Activated CD4-positive, alpha-beta T cell treated with anti-CD3 and anti-CD28 coated beads, Interleukin-2, amount 50 U/mL, for 48 hours (primary cell): ENCODE measurements around the gene KRTAP10-3.
"Not testable (repeated sequence)": the region's sequence is repeated elsewhere in the genome, so short reads cannot be mapped to it uniquely, and the experiment has no call there.

ENCODE experiments used
- DNase-seq, 2 experiments: peaks; one replicate each; pipeline ENCODE4 v3.0.0-alpha.2; 2020

Gene KRTAP10-3, protein sequence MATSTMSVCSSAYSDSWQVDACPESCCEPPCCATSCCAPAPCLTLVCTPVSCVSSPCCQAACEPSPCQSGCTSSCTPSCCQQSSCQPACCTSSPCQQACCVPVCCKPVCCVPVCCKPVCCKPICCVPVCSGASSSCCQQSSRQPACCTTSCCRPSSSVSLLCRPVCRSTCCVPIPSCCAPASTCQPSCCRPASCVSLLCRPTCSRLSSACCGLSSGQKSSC

DNA sequence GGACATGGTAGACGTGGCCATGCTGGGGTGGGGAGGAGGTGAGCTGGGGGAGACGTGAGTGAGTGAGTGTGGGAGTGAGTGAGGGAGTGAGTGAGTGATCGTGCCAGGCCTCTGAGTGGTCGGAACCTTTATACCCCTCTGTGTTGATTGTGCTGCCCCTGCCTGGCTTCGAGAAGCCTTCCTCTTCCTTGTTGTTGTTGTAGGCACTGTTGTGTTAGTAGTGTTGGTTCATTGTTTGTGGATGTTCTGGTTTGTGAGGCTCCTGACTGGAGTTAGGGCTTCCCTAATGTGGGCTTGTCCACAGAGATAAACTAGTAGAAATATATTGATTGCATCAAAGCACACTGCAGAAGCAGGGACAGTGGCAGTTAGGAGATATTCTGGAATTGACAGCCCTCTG is at the start of gene KRTAP10-3:
TSS of gene KRTAP10-3 (minus strand) at position 101 of the 400 bp plus-strand sequence. CDS start at position 21, 80 bp downstream.
- no peak for DNase-seq

DNA sequence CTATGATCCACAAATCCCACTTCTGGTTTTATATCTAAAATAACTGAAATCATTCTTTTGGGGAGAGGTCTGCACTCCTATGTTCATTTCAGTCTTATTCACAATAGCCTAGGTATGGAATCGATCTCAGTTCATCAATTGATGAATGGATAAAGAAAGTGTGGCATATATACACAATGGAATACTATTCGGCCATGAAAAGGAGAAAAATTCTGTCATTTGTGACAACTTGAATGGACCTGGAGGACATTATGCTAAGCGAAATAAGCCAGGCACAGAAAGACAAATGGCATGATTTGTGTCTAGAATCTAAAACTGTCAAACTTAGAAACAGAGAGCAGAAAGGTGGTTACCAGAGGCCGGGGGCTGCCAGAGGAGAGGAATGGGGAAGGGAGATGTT is 47.9 kb upstream of the KRTAP10-3 start:
- DNase-seq = no peak

DNA sequence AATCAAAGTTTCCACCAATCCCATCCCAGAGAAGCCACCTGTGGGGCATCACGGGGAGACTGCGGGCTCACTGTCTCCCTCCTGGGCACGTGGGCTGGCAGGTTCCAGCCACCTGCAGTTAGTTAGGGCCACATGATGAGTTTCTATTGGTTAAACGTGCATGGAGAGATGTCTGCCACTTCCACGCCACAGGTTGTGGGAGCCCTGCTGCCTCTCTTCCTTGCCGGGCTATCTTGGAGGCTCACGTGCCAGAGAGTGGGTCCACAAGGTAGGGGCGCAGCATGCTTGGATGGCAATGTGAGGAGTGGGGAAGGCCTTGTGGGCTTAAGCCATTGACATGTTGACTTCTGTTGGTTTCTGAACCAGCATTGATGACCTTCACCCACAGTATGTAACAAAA is 45.3 kb upstream of the KRTAP10-3 start:
- DNase-seq = no peak

DNA sequence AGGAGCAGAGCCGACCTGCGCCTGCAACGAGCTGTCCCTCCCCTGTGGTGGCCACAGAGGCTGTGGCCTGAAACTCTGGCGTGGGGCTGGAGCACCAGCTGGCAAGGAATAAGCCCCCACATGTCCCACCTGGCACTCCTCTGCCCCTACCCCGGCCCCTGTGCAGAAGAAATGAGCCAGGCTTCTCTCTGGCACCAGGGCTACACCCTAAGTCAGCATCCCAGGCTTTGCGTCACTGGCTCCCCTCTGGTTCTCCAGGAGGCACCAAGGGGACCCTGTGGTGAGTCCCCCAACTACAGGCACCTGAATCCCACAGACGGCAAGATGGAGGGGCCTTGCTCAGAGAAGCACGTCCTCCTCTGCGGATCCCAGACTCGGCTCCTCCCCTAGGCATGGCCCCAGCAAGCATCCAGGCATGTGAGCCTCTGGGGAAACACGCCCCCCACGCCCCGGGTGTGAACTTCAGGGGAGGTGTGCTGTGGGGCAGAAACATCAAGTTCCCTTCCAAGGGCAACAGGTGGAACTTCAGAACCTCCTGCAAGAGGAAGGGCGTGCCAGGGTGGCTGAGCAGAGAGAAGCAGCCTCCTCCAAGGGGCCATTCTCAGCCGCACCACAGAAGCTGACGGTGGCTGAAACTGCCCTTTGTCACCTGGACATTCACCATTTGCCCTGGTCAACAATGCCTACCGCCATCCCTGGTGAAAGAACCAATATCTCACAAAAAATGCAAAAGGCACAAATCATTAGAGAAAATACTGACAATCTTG is 44.7 kb upstream of the KRTAP10-3 start:
- DNase-seq = no peak

DNA sequence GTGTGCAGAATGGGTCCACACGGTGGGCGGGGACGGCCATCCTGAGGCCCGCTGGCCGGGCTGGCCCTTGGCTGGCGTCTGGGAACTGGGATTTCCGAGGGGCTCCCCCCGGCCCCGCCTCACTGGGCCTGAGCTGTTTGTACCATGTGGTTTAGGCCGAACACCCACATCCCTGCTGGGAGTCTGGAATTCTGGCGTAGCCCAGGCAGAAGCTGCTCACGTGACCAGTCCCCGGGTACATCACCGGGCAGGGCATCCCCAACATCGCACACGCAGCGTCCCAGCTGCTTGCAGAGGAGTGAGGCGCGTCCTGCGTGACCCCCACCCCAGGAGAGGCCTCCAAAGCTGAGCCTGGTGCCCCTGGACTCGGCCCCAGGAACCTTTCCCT is 43.9 kb upstream of the KRTAP10-3 start:
- DNase-seq = no peak

DNA sequence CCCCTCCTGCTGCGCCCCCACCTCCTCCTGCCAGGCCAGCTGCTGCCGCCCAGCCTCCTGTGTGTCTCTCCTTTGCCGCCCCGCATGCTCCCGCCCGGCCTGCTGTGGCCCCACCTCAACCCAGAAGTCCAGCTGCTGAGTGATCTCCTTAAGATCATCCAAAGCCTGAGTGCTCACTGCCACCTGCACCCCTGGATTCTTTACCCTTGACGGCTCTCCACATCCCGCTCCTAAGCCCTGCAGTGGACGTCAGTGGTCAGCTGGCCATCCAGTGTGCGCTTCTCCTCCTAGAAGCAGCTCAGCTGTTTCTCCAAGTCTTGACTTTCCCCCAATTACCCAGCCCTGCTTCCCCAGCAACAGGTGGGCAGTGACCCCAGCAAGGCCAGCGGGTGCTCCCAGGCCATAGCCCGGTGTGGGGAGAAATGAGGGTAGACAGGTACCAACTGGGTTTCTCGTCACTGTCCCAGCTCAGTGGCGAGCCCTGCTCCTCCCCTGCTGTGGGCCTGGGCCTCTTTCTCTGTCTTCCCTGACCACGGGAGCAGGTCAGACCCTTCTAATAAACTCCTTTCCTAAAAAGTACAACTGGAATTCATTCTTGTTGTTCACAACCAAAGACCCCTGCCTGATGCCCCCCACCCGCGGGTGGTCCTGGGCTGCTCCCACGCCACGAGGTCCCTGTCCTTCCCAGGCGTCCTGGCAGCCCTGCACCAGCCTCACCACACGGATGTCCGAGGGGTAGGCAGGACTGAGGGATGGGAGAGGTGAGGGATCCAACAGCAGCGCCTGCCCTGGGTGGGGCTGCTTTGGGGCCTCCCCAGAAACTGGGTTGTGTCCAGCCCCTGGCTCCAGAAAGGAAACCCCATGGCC is 43.2 kb upstream of the KRTAP10-3 start:
- DNase-seq = no peak

DNA sequence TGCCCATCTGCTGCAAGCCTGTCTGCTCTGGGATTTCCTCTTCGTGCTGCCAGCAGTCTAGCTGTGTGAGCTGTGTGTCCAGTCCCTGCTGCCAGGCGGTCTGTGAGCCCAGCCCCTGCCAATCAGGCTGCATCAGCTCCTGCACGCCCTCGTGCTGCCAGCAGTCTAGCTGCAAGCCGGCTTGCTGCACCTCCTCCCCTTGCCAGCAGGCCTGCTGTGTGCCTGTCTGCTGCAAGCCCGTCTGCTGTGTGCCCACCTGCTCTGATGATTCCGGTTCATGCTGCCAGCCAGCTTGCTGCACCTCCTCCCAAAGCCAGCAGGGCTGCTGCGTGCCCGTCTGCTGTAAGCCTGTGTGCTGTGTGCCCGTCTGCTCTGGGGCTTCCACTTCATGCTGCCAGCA is 42.5 kb upstream of the KRTAP10-3 start:
- DNase-seq = not testable (repeated sequence)

DNA sequence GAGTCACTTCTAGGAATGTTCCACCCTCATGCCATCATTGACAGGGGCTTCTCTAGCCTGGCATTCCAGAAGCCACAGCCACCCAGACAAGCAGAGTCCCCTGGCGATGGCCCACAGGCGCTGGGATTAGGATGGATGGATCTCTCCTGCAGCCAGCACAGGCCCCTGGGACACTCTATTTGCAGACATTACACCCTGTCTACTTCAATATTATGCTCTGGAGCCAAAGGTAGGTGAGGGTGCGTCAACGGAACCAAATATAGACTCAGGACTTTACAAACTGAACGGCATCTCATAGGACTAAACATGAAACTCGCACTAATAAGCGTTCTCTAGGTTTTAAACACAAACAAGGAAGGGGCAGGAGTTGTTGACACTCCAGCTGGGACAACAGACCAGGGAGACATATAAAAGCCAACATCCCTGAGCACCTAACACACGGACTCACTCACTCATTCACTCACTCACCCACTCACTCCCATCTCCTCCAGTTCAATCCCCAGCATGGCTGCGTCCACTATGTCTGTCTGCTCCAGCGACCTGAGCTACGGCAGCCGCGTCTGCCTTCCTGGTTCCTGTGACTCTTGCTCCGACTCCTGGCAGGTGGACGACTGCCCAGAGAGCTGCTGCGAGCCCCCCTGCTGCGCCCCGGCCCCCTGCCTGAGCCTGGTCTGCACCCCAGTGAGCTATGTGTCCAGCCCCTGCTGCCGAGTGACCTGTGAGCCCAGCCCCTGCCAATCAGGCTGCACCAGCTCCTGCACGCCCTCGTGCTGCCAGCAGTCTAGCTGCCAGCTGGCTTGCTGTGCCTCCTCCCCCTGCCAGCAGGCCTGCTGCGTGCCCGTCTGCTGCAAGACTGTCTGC is 41.8 kb upstream of the KRTAP10-3 start, which contains the start of gene KRTAP10-7:
TSS of gene KRTAP10-7 (plus strand) at position 480 of the 861 bp plus-strand sequence. CDS start at position 505, 25 bp downstream.
- DNase-seq = not testable (repeated sequence)

DNA sequence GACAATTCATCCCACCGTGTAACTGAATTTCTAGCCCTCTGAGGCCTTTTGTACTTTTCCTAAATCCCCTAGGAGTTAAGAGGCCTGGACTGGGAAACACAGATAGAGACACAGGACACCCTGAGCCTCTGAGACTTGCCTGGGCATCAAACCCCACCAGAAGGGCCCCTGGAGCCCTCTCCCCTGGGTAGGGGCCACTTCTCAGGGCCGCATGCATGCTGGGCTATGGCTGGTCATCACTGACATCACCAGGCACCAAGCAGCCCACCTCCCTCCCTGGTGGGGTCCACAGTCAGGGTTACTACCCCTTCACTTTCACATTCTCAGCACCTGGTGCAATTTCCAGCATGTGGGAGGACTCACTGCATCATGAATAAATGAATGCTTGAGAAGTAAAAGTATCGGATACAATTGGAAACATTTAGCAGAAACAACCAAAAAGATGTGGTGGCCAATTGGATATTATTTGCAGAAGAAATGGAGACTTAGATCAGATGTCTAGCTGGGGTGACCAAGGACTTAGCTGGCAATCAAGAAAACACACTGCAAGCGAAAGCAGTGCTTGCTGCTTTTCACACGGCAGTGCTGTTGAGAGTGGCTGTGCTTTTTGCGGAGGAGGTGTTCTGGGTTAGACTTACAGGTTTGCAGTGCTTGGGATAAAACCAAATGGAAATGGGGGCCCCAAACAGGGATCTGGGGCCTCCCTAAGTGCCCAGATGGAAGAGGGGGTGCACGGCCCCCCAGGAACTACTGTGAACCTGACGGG is 40.9 kb upstream of the KRTAP10-3 start:
- DNase-seq = no peak

DNA sequence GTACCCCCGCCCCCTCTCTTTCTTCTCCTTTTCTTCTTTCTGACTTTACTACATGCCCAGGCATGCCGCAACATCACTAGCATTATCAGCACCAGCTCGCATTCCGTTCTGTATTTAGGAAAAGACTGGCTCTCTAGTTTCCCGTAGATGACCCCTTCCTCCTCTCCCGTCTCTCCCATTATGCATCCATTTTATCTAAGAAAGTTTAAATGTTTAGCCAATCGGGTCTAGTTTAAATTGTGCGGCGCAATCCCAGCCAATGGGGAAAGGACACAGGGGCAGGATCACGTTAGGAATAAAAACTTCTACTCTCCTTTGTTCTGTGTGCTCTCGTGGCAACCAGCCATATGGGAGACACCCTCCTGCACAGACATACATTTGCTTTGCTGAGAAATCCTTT is 39.5 kb upstream of the KRTAP10-3 start:
- no peak for DNase-seq

DNA sequence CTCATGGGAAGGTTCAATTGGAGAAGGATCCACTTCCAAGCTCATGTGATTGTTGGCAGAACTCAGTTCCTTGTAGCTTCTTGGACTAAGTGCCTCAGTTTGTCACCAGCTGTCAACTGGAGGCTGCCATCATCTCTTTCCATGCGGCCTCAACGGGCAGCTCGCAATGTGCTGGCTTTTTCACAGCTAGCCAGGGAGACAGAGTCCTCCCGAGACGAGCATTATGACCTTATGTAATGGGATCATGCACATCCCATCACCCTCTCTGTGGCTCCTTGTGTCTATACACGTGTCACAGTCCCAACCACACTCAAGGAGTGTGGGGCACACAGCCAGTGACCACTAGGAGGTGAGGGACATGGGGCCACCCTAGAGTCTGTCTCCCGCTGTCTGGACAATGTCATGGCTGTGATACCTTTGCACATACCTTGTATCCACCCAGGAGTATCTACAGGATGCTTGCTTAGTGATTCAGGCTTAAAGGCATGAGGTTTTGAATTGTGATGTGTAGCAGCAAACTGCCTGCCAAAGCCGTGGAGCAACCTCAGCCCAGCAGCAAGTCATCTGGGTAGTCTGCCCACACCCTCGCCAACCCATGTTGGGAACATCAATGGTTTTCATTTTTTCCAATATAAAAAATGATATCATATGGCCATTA is 37.6 kb upstream of the KRTAP10-3 start:
- DNase-seq = no peak

DNA sequence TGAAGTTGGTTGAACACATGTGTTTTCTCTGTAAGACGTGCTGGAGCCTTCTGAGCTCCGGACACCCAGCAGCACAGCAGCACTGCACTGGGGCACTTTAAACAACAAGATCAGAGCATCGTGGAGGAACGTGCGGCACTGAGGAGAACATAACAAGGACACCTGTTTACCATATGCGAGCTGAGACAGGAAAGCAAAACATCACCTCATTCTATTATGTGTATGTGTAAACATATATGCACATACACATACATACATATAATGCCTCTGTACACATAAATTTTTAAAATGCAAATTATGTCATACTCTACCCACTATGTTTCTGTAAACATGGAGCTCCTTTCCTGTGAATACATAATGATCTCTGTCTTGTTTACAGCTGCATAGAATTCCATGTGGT is 36.9 kb upstream of the KRTAP10-3 start:
- DNase-seq = no peak

DNA sequence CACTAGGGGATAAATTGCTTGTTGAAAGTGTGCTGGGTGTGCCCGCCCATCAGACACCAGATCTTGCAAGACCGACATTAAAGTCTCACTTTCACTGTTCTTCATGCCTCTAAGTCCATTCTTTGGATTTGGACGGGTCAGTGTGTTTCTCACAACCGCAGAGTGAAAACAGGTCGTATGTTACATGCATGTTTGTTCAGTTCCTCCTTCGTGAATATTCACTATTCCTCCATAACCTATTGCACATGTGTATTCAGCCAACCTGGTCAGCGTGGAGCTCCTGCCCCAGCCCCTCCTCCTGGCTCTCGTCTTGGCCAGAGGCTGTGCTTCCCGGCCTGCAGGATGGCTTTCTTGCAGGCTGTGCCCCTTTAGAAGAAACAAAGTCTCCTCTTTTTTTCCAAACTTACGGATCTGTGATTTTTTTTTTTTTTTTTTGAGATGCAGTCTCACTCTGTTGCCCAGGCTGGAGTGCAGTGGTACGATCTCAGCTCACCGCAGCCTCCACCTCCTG is 35.9 kb upstream of the KRTAP10-3 start:
- no peak for DNase-seq

DNA sequence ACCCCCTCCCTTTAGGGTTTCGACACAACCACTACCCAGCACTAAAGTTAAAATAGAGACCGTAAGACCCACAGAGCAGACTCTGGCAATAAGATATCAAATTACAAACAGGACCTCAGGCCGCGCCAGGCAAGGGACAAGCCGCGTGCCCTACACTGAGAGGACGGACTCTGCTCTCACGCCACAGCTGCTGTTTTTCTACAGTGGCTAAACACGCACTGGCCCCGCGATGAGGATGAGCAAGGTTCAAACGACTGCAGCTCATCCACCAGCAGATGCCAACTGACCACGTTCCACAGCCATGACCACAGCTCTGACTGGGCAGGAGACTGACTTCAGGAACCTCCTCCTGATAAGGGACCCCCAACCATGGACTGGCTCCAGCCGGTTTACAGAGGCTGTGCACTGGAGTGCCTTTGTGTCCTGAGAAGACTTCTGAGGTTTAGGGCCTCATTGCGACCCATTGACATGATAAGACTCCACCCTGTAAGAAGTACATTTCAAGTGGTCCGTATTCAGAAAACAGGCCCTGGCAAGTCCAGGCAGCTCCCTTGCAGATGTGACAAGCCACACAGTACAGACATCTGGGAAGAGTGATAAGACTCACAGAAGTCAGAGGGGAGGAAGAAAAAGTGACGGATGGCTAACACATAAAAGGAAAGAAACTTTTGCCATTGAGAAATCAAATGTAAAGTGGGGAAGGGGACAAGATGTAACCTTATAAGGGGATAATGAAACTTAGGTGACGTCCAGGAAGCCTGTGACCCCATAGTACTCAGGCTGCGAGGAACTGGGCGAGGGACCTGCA is 35.2 kb upstream of the KRTAP10-3 start:
- DNase-seq = no peak

DNA sequence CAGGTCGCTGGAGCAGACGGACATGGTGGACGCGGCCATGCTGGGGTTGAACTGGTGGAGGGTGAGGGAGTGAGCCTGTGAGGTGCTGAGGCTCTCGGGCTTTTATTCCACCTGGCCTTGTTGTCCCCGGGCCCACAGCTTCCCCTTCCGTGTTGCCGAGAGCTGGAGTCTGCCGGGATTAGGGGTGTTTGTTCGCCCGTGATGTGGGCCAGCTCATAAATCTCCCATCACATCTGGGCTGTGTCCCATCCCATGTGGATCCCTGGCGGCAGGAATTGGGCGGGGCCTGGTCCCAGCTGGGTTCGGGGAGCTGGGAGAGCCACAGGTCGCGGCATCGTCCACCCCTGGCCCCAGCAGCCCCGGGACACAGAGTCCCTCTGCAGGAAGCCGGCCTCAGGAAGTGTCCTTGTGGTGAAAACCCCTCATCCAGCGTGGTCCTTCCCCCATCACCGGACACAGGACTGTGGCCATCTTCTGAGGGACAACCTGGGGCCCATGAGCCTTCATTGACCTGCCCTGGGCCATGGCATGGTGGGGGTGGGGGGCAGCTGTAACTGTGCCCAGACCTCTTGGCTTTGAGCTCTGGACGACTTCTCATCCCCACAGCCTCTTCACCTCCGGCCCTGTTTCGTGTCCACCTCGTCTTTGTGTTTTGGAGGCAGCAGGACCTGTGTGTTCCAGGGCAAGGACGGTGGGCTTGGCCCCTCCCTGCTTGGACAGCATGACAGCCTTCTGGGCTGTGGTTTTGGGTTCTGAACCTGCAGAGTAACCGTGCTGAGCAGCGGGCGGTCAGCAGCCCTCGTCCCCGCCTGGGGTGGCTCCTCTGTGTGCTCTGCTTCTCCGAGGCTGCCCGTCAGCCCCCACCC is 34.1 kb upstream of the KRTAP10-3 start, which contains the start of gene KRTAP10-6:
TSS of gene KRTAP10-6 (minus strand) at position 60 of the 866 bp plus-strand sequence. CDS start at position 39, 21 bp downstream.
- no peak for DNase-seq

DNA sequence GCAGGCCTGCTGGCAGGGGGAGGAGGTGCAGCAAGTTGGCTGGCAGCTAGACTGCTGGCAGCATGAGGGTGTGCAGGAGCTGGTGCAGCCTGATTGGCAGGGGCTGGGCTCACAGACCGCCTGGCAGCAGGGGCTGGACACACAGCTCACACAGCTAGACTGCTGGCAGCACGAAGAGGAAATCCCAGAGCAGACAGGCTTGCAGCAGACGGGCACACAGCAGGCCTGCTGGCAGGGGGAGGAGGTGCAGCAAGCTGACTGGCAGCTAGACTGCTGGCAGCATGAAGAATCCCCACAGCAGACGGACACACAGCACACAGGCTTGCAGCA is 33.2 kb upstream of the KRTAP10-3 start:
- not testable (repeated sequence) for DNase-seq

DNA sequence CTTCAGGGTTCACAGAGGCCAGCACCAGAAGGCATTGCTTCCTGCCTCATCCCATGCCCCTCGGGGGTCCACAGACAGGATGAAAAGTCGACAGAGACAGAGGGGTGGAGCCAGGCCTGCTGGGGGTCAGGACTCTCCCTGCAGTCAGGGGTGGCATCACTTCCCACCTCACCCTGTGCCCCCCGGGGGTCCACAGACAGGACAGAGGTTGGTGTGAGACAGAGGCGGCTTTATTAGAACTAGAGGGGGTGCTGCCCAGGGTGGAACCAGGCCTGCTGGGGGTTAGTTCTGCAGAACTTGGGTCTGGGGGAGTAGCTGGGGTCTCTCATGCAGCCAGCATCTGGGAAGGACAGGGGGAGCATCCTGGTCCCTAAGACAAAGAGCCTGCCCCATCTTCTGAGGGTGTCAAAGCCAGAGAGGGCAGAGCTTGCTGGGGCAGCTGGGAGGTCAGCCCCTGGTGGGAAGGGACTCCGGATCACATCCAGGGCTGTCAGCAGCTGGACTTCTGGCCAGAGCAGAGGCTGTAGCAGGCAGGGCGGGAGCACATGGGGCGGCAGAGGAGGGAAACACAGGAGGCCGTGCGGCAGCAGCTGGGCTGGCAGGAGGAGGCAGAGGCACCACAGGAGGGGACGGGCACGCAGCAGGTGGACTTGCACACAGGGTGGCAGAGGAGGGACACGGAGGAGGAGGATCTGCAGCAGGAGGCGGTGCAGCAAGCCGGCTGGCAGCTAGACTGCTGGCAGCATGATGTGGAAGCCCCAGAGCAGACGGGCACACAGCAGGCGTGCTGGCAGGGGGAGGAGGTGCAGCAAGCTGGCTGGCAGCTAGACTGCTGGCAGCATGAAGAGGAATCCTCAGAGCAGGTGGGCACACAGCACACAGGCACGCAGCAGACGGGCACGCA is 32.6 kb upstream of the KRTAP10-3 start:
- not testable (repeated sequence) for DNase-seq

DNA sequence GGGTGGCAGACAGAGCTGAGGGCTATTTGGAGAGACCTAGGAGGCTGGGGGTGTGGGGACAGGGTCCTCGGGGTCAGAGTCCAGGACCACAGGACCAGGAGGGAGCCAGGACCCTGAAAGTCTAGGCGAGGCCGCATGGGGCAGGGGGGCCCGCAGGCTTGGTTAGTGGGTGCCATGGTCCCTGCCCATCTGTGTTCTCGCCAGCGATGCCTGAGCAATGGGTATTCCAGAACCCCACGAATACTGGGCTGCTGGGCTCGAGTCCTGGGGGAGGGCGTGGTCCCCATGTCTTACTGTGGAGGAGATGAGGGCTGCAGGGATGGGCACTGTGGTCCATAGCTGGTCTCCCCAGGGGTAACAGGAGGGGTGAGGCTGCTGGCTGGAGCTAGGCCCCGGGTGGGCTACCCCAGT is 31.7 kb upstream of the KRTAP10-3 start:
- DNase-seq = no peak
